Mammary epithelial cell (primary cell): ENCODE results near the gene FUS.

Experiments used
- EZH2 ChIP-seq: IDR thresholded peaks from 2 replicates; pipeline ENCODE4 v1.6.1; 2012; ENCODE audit warnings: low read length, inconsistent platforms, borderline replicate concordance
- TF ChIP-seq, protein P1 (sequence below), 2 donors: IDR thresholded peaks in 1 of 2; conservative IDR thresholded peaks in 1 of 2; 2 replicates each; pipeline ENCODE4 v1.5.1; 2011 to 2012; ENCODE audit warnings: inconsistent platforms in 2 of 2, low read length in 2 of 2, mild to moderate bottlenecking in 2 of 2, control low read depth in 1 of 2, low read depth in 1 of 2; ENCODE audit not compliant: insufficient read depth in 1 of 2; ENCODE audit errors: extremely low read depth in 1 of 2

DNA sequence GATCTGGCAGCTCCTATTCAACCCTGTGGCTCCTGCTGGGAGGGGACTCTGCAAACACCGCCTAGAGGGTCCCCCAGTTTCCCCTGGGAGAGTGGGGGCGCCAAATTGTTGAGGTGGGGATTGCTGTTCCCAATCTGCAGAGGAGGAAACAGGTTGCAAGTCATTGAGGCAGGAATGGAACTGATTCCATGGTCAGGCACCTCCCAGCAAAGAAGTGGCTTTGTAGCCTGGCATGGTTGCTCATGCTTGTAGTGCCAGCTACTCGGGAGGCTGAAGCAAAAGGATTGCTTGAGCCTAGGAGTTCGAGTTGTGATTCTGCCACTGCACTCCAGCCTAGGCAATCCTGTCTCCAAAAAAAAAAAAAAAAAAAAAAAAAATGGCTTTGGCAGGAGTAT, 37.2 kb downstream of the FUS start:
- TF ChIP-seq, protein P1, sequence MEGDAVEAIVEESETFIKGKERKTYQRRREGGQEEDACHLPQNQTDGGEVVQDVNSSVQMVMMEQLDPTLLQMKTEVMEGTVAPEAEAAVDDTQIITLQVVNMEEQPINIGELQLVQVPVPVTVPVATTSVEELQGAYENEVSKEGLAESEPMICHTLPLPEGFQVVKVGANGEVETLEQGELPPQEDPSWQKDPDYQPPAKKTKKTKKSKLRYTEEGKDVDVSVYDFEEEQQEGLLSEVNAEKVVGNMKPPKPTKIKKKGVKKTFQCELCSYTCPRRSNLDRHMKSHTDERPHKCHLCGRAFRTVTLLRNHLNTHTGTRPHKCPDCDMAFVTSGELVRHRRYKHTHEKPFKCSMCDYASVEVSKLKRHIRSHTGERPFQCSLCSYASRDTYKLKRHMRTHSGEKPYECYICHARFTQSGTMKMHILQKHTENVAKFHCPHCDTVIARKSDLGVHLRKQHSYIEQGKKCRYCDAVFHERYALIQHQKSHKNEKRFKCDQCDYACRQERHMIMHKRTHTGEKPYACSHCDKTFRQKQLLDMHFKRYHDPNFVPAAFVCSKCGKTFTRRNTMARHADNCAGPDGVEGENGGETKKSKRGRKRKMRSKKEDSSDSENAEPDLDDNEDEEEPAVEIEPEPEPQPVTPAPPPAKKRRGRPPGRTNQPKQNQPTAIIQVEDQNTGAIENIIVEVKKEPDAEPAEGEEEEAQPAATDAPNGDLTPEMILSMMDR (conservative IDR thresholded peaks at IDR 0.05 in 1 of 2, IDR thresholded peaks at IDR 0.05 in 1 of 2; ENCODE audit: extremely low read depth in 1 of 2, insufficient read depth in 1 of 2, low read depth in 1 of 2, low read length in 2 of 2): no peak
- TF ChIP-seq EZH2: no peak
